K562 (cell line): ENCODE measurements around the gene GASK1A. TPM values are rescaled to one million over a fixed set of nuclear protein-coding genes. Genes with fewer than 3 reads are reported as not detected.

Experiments
- CCNT2 ChIP-seq: IDR thresholded peaks from 2 replicates; pipeline ENCODE4 v1.6.1; 2011; ENCODE audit warnings: borderline replicate concordance, low read depth, mild to moderate bottlenecking, moderate library complexity, mixed read lengths, low read length; ENCODE audit not compliant: insufficient read length; ENCODE audit errors: extremely low read depth
- ELF4 ChIP-seq: fragments of 450-650 bp; formaldehyde crosslinking; IDR thresholded peaks from 2 replicates; pipeline ENCODE4 v1.4.0; 2022; ENCODE audit warnings: missing genetic modification characterization
- FOXA1 ChIP-seq: fragments of 450-650 bp; IDR thresholded peaks from 2 replicates; pipeline ENCODE4 v1.6.1; 2016; ENCODE audit warnings: mild to moderate bottlenecking, borderline replicate concordance
- FOXM1 ChIP-seq, 2 experiments: fragments of 450-650 bp in 1 of 2; sonication (generic) in 1 of 2; formaldehyde crosslinking in 1 of 2; IDR thresholded peaks; 2 replicates each; pipeline versions ENCODE4 v1.6.1 to v1.9.0; 2017 to 2022; ENCODE audit warnings: low read depth in 2 of 2, mild to moderate bottlenecking in 2 of 2, missing genetic modification reagents in 1 of 2, moderate library complexity in 1 of 2
- POU5F1 ChIP-seq: fragments of 150-350 bp; IDR thresholded peaks from 2 replicates; pipeline ENCODE4 v1.6.1; 2014; ENCODE audit warnings: borderline replicate concordance, low read length, low read depth, mild to moderate bottlenecking; ENCODE audit not compliant: partially characterized antibody
- polyA plus RNA-seq, 8 experiments: library from polyadenylated mRNA; depleted of rRNA in 4 of 8; stranded (reverse) in 5 of 8; unstranded in 3 of 8; fragments of >200 nt; fragmentation: Nextera tagmentation in 2 of 8; fragmentation: Illumina TruSeq in 1 of 8; extraction: Ambion mirVana in 2 of 8; extraction: Trizol in 1 of 8; gene quantifications; 2 replicates each; pipeline versions ENCODE4 v1.2.1 to v1.2.3, GENCODE V29; 2011 to 2014; ENCODE audit warnings: inconsistent platforms in 1 of 8, missing spikeins in 1 of 8
- total RNA-seq, 7 experiments: library from RNA; depleted of rRNA in 6 of 7; stranded (reverse); fragments of >200 nt in 6 of 7; fragmentation: Illumina TruSeq in 2 of 7; extraction: Trizol in 2 of 7; gene quantifications; 2 replicates each; pipeline versions ENCODE4 v1.2.1 to v1.2.3, GENCODE V29; 2011 to 2021; ENCODE audit warnings: low replicate concordance in 1 of 7
- TF ChIP-seq, protein P1 (sequence below): sonication (generic); formaldehyde crosslinking; IDR thresholded peaks from 2 replicates; pipeline ENCODE4 v1.8.0; 2022; ENCODE audit warnings: mild to moderate bottlenecking, missing genetic modification reagents
- TF ChIP-seq, protein P2 (sequence below): fragments of 250-450 bp; sonication (Bioruptor Pico); IDR thresholded peaks from 2 replicates; pipeline ENCODE4 v1.5.0; 2021; ENCODE audit warnings: mild to moderate bottlenecking, borderline replicate concordance
- TF ChIP-seq, protein P3 (sequence below): fragments of 450-650 bp; formaldehyde crosslinking; conservative IDR thresholded peaks from 2 replicates; pipeline ENCODE4 v1.4.0; 2022; ENCODE audit warnings: mild to moderate bottlenecking, missing genetic modification characterization

Gene GASK1A
- total and polyA plus RNA-seq, 9 of the 15 experiments (the other 6 are each of a cell fraction or from before 2014, with no cell fraction given): 0.04 to 0.11 (median 0.05) TPM; not detected in 5

DNA sequence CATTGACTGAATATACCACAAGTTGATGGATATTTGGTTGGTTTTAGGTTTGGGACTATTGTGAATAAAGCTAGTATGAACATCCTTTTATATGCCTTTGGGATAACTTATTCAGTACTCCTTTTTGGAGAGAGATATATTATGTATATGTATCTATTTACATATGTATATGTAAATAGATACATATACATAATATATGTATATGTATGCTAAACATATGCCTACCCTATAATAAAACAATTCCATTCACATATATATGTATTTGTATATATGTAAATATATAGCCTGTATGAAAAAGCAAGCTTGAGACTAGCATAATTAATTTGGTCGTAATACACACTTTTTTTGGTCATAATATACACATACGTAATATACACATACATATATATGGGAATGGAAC is 15.8 kb upstream of the GASK1A start (continued):
- TF ChIP-seq, protein P1, sequence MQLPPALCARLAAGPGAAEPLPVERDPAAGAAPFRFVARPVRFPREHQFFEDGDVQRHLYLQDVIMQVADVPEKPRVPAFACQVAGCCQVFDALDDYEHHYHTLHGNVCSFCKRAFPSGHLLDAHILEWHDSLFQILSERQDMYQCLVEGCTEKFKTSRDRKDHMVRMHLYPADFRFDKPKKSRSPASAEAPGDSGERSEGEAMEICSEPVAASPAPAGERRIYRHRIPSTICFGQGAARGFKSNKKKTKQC (CRISPR knock-in tag): no peak
- TF ChIP-seq, protein P2, sequence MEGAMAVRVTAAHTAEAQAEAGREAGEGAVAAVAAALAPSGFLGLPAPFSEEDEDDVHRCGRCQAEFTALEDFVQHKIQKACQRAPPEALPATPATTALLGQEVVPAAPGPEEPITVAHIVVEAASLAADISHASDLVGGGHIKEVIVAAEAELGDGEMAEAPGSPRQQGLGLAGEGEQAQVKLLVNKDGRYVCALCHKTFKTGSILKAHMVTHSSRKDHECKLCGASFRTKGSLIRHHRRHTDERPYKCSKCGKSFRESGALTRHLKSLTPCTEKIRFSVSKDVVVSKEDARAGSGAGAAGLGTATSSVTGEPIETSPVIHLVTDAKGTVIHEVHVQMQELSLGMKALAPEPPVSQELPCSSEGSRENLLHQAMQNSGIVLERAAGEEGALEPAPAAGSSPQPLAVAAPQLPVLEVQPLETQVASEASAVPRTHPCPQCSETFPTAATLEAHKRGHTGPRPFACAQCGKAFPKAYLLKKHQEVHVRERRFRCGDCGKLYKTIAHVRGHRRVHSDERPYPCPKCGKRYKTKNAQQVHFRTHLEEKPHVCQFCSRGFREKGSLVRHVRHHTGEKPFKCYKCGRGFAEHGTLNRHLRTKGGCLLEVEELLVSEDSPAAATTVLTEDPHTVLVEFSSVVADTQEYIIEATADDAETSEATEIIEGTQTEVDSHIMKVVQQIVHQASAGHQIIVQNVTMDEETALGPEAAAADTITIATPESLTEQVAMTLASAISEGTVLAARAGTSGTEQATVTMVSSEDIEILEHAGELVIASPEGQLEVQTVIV (CRISPR knock-in tag): no peak
- TF ChIP-seq FOXA1 (no peak), CCNT2 (no peak), FOXM1 (IDR thresholded peaks at IDR 0.05; ENCODE audit: low read depth) (no peak), FOXM1 (CRISPR knock-in tag; IDR thresholded peaks at IDR 0.05; ENCODE audit: low read depth) (no peak), ELF4 (CRISPR knock-in tag) (no peak), POU5F1 (no peak)
- TF ChIP-seq, protein P3, sequence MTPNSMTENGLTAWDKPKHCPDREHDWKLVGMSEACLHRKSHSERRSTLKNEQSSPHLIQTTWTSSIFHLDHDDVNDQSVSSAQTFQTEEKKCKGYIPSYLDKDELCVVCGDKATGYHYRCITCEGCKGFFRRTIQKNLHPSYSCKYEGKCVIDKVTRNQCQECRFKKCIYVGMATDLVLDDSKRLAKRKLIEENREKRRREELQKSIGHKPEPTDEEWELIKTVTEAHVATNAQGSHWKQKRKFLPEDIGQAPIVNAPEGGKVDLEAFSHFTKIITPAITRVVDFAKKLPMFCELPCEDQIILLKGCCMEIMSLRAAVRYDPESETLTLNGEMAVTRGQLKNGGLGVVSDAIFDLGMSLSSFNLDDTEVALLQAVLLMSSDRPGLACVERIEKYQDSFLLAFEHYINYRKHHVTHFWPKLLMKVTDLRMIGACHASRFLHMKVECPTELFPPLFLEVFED (CRISPR knock-in tag): no peak
